Stimulated activated CD8-positive, alpha-beta memory T cell treated with anti-CD3 and anti-CD28 coated beads, Interleukin-7, amount 100 ng/mL, for 48 hours (primary cell): ENCODE results near the gene MARS2.
"Not testable (repeated sequence)": the region's sequence is repeated elsewhere in the genome, so short reads cannot be mapped to it uniquely, and the experiment has no call there.

ENCODE experiments used
- DNase-seq, 2 donors: peaks; one replicate each; pipeline ENCODE4 v3.0.0-alpha.2; 2020; ENCODE audit warnings: low read depth in 1 of 2; ENCODE audit errors: extremely low read depth in 1 of 2

MARS2 gene

GRCh38 chr2:197705121-197705911 is at the start of gene MARS2:
TSS of gene MARS2 (plus strand) at chr2:197705369. CDS start at chr2:197705406, 37 bp downstream.
- DNase-seq, result peak; percentile 84 to 87

DNA sequence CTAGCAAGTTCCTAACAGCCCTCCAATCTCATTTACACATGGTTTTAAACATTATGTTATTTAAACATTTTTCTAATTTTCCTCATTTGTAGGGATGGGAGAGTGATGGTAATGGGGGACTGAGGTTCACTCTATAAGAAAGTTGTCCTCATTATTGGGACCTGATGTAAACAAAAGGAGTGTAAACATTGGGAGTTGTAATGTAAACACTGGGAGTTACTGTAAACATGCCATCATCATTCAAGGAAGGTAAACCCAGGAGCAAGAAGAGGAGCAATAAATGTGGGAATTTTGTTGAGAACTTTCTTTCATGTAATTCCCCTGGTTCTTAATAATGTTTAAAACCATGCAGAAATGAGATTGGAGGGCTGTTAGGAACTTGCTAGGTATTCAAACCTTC is 47.6 kb upstream of the MARS2 start:
- DNase-seq, result no peak

DNA sequence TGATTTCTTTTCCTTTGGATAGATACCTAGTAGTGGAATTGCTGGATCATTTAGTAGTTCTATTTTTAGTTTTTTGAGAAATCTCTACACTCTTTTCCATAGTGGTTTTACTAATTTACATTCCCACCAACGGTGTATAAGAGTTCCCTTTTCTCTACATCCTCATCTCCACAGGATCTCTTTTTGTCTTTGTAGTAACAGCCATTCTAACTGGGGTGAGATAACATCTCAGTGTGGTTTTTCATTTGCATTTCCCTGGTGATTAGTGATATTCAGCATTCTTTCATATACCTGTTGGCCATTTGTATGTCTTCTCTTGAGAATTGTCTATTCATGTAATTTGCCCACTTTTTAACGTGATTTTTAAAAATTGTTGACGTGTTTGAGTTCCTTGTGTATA is 43.5 kb upstream of the MARS2 start:
- DNase-seq, result no peak

GRCh38 chr2:197666277-197666676 is 38.9 kb upstream of the MARS2 start:
- DNase-seq, result no peak

GRCh38 chr2:197668296-197668695 is 36.9 kb upstream of the MARS2 start:
- no peak for DNase-seq

GRCh38 chr2:197669077-197669476 is 36.1 kb upstream of the MARS2 start:
- DNase-seq, result no peak

DNA sequence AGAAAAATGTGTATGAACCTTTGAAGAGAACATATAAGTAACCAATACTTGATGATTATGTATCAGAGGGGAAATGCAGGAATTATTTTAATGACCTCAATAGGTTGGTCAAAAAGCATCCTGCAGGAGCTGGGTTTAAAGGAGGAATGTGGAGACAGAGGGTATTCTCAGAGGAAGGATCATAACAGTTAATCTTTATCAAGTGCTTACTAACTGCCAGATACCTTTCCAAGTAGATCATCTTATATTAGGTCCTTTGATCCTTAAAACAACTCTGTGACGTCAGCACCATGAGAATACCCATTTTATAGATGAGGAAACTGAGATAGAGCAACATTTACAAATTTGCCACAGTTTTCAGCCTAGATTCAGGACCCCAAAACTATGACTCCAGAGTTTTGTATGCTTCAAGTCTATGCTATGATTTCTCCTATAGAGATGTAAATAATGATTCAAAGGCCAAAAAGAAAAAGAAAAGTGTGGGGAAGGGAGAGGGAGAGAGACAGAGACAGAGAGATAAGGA is 32.7 kb upstream of the MARS2 start:
- DNase-seq, result no peak

- DNase-seq, result no peak
Observed at GRCh38 chr2:197673106-197673505, 32.1 kb upstream of the MARS2 start.

DNA sequence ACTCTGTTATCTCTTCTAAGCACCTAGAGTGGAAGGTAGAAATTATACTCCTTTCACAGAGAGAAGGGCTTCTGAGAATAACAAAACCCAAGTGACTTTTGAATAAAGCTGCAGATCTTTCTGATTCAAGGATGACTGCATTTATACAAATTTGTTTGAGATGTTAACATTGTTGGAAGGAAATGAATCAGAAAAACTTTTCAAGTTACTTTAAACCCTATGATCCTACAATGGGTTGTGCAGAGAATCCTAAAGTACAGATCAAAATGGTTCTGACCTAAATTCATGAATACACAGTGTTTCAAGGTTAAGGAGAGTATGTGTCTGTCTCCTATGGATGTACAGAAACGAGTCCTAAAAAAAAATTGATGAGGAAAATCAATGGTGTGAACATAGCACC is 31.6 kb upstream of the MARS2 start:
- DNase-seq, result no peak

- DNase-seq, result no peak
Observed at GRCh38 chr2:197674060-197674459, 31.1 kb upstream of the MARS2 start.

DNA sequence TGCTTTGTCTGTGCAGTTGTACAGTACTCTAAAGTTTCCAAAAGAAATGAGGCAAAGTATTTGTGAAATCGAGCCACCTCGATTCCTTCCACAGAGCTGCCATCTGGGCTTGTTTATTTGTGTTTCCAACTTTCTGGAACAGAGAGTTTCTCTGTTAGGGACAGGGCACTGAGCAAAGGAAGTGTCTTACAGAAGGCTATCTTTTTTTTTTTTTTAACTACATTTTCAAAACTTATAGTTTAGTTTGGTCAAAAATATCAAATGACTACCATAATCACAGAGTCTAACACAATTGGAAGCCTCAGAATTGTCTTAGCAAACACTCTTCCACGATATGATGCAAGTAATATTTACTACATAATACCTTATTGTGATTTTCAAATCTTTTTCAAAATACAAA is 30.6 kb upstream of the MARS2 start:
- DNase-seq, result no peak

DNA sequence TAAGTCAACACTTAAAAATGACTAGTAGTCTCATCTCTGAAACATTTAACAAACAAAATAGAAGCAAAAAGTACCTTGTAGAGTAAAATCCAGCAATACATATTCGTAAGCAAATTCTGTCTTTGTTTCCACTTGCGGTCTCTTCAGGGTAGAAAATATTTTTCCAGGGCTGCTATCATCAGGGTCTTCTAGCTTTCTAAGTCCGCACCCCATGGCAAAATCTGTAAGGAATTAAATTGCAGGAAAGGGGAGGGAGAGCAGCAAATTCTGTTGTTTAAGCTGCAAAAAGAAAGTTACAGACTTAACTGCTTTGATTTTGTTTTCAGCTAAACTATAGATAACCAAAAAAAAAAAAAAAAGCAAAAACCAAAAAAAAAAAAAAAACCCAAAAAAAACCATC is 29.9 kb upstream of the MARS2 start, which contains the start of gene RFTN2:
TSS of gene RFTN2 (minus strand) at position 342 of the 400 bp plus-strand sequence. CDS start at position 213, 129 bp downstream.
- DNase-seq, result no peak

GRCh38 chr2:197675711-197676188 is 29.4 kb upstream of the MARS2 start:
- DNase-seq, result no peak

GRCh38 chr2:197677056-197677455 is 28.1 kb upstream of the MARS2 start:
- no peak for DNase-seq

GRCh38 chr2:197677483-197677882 is 27.7 kb upstream of the MARS2 start:
- DNase-seq, result no peak

GRCh38 chr2:197695206-197695605 is 10.0 kb upstream of the MARS2 start:
- not testable (repeated sequence) for DNase-seq

GRCh38 chr2:197695971-197696370 is 9.2 kb upstream of the MARS2 start:
- not testable (repeated sequence) for DNase-seq

GRCh38 chr2:197696571-197696970 is 8.6 kb upstream of the MARS2 start:
- DNase-seq, result not testable (repeated sequence)

- DNase-seq, result not testable (repeated sequence)
Observed at GRCh38 chr2:197699724-197700123, 5.4 kb upstream of the MARS2 start.

- DNase-seq, result no peak
Observed at GRCh38 chr2:197700960-197701359, 4.2 kb upstream of the MARS2 start.

- no peak for DNase-seq
Observed at GRCh38 chr2:197704434-197705120, 592 bp upstream of the MARS2 start.
